ENCODE data around the gene SLC38A3.
"Not testable (repeated sequence)": the region's sequence is repeated elsewhere in the genome, so short reads cannot be mapped to it uniquely, and the experiment has no call there.

Gene SLC38A3

GRCh38 chr3:50222169-50222528 is 17.1 kb downstream of the SLC38A3 start:
- no peak overlapping the region for H3K4me3 ChIP-seq (ENCODE audit: low read length)
- no peak for TF ChIP-seq CTCF (IDR thresholded peaks at IDR 0.05; ENCODE audit: insufficient read depth, low read depth, low read length, missing control alignments)
- DNase-seq (ENCODE audit: low read depth): no peak

GRCh38 chr3:50224639-50225038 is 19.6 kb downstream of the SLC38A3 start:
- no peak overlapping the region for H3K4me3 ChIP-seq (ENCODE audit: low read length)
- TF ChIP-seq CTCF (IDR thresholded peaks at IDR 0.05; ENCODE audit: insufficient read depth, low read depth, low read length, missing control alignments): no peak
- DNase-seq (ENCODE audit: low read depth): no peak

GRCh38 chr3:50226888-50227389 is 21.9 kb downstream of the SLC38A3 start:
- DNase-seq (ENCODE audit: low read depth): peak; percentile 66
- no peak for TF ChIP-seq CTCF (IDR thresholded peaks at IDR 0.05; ENCODE audit: insufficient read depth, low read depth, low read length, missing control alignments)
- H3K4me3 ChIP-seq (ENCODE audit: low read length): peak overlapping the region; percentile 50

DNA sequence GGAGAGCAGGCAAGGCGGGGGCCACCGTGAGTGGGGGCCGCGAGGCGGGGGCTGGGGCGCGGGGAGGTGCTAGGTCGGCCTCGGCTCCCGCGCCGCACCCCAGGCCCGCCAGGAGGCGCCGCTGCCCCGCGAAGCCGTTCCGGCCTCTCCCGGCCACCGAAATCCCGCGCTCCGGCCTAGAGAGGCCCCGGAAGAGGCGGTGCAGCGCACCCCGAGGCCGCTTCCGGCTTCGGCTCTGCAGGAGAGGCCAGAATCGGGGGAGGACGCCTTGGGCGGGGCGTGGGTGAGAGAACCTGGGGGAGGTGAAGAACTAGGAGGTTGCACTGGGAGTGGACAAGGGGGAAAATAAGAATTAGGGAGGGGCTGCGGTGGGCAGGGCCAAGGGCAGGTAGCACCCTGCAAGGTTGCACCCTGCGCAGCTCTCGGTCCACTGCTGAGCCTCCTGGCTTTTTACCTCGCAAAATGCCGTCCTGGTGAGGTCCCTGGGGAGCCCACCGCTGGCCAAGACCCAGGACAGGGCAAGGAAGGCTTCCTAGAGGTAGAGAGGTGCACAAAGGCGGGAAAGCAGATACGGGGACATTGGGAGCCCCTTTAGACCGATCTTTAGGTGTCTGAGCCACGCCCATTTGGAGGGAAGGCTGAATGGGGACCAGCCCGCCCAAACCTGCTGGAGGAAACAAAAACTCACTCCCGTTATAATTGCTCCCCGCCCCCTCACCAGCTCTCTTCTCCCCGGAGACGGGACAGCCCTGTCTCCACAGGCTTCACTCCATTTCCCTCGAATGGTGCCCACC is 22.5 kb downstream of the SLC38A3 start:
- peak overlapping the region; percentile 71 for H3K4me3 ChIP-seq (ENCODE audit: low read length)
- peak; percentile 26 for TF ChIP-seq CTCF (IDR thresholded peaks at IDR 0.05; ENCODE audit: insufficient read depth, low read depth, low read length, missing control alignments)
- DNase-seq (ENCODE audit: low read depth): peak; percentile 94

DNA sequence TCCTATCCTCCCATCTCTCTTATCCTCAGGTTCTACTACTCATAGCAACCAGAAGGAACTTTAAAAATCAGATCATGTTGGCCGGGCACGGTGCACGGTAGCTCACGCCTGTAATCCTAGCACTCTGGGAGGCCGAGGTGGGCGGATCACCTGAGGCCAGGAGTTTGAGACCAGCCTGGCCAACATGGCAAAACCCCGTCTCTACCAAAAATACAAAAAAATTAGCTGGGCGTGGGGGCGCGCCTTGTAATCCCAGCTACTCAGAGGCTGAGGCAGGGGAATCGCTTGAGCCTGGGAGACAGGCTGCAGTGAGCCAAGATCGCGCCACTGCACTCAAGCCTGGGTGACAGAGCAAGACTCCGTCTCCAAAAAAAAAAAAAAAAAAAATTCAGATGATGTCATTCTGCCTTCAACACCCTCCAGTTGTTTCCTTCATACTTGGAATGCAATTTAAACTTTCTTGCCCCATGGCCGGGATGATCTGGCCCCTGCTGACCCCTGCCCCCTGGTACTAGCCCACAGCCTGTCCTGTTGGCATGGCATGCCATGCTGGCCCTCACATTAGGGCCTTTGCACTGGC is 23.2 kb downstream of the SLC38A3 start:
- DNase-seq (ENCODE audit: low read depth): not testable (repeated sequence)
- H3K4me3 ChIP-seq (ENCODE audit: low read length): peak overlapping the region; percentile 71

DNA sequence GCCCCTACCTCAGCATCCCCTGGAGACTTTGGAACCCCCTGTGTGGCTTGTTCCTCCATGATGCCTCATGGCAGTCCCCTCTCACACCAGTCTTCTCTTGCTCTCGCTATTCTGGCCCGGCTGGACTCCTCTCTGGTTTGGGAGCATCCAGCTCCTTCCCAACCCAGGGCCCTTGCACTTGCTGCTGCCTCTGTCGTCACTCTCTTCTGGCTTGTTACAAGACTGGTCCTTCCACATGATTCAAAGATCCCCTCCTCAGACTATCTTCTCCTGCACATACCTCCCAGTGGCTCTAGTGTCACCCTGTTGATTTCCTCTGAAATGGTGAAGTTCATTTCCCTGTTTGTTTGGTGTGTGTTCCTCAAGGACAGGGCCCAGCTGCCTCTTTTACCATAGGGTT is 24.4 kb downstream of the SLC38A3 start:
- H3K4me3 ChIP-seq (ENCODE audit: low read length): no peak overlapping the region
- TF ChIP-seq CTCF (IDR thresholded peaks at IDR 0.05; ENCODE audit: insufficient read depth, low read depth, low read length, missing control alignments): no peak
- no peak for DNase-seq (ENCODE audit: low read depth)

DNA sequence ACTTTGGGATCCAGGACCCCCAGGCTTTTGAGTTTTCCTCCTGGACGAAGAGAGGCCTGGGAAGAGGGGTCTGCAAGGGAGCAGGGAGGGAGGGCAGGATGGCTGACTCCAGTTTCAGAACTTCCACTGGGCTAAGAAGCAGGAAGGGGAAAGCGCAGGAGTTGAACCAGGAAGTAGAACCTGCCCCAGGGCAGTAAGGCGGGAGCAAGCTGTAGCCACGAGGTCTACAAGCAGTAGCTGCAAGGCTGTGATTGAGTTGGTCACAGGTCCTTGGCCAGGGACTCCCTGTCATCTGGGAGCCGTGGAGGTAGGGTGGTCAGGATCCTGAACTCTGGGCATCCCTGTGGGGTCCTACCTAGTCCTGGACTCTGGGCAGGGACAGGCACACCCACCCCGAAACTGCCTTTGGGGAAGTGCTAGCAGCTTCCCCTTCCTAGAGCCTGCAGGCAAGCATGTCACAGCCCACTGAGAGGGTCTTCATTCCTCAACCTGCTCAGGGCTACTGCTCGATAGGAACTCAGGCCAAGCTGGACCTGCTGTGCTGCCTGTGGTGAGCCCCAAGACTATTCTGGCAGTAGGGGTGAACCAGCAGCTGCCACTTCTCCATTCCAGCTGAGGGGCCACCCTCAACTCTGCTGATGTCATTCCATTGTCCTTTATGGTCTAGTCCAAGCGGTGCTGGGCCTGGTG is 25.2 kb downstream of the SLC38A3 start:
- no peak for DNase-seq (ENCODE audit: low read depth)
- no peak for TF ChIP-seq CTCF (IDR thresholded peaks at IDR 0.05; ENCODE audit: insufficient read depth, low read depth, low read length, missing control alignments)
- no peak overlapping the region for H3K4me3 ChIP-seq (ENCODE audit: low read length)
